ENCODE data around the gene VAV2.

The VAV2 gene

DNA sequence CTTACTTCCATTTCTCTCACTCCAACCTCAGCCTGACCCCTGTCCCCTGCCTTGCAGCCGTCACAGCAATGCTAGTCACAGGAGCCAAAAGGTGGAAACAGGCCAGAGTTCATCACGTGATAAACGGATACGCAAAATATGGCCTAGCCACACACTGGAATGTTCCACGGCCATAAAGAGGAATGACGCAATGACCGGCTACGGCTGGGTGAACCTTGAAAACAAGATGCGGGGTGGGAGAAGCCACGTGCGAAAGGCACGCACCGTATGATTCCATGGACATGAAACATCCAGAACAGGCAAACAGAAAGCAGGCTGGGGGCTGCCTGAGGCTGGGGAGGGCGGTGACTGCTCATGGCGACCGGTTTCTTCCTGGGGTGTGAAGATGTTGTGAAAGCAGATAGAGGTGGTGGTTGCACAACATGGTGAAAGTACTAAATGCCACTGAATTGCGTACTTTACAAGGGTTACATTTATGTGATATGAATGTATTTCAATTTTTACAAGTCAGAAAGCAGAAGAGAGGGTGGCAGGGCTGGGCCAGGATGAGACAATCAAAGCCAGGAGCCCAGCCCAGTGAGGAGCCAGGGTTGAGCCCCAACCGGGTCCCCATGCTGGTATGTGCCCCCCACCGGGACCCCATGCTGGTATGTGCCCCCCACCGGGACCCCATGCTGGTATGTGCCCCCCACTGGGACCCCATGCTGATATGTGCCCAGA lies 136.2 kb downstream of the VAV2 start:
- Histone ChIP-seq H3K27ac (replicated peaks; ENCODE audit: low read length) (no peak overlapping the region), H3K79me1 (ENCODE audit: low read depth, low read length) (peaks cover 13% of the 10 kb centered on the region)
- no peak for DNase-seq (ENCODE audit: low spot score)

GRCh38 chr9:133855371-133855770 lies 136.8 kb downstream of the VAV2 start:
- no peak overlapping the region for H3K14ac ChIP-seq (ENCODE audit: low read length)
- H4K8ac ChIP-seq (ENCODE audit: low read depth, low read length), result no peak overlapping the region
- H3K36me3 ChIP-seq (replicated peaks in 1 of 2; ENCODE audit: control insufficient read depth in 2 of 2, insufficient read depth in 2 of 2, low read length in 2 of 2), result peaks cover 8 to 42% of the 10 kb centered on the region in 2 donors
- no peak overlapping the region for H2AK5ac ChIP-seq (ENCODE audit: low read depth, low read length)
- peaks cover 5 to 22% of the 10 kb centered on the region in 2 donors for H3K4me1 ChIP-seq (ENCODE audit: control insufficient read depth in 2 of 2, insufficient read depth in 1 of 2, low read depth in 1 of 2, low read length in 2 of 2)
- no peak overlapping the region for H3K4ac ChIP-seq (ENCODE audit: low read length)
- DNase-seq (ENCODE audit: low spot score), result no peak
- peaks cover 13% of the 10 kb centered on the region for H3K79me1 ChIP-seq (ENCODE audit: low read depth, low read length)
- H3K4me2 ChIP-seq (ENCODE audit: insufficient read depth, low read length, poor library complexity, severe bottlenecking), result no peak overlapping the region
- no peak overlapping the region for H3K9ac ChIP-seq (ENCODE audit: low read depth, low read length, poor library complexity)
- no peak overlapping the region for H3K18ac ChIP-seq (ENCODE audit: low read length)
- no peak overlapping the region for H3K27ac ChIP-seq (replicated peaks; ENCODE audit: low read length)
- H2BK120ac ChIP-seq (ENCODE audit: low read depth, low read length), result no peak overlapping the region
- no peak overlapping the region for H3K4me3 ChIP-seq (ENCODE audit: low read length in 2 of 2)
- no peak overlapping the region for H3K23ac ChIP-seq (ENCODE audit: low read depth, low read length, poor library complexity)
- no peak overlapping the region for H2BK5ac ChIP-seq (ENCODE audit: low read length)
- H4K91ac ChIP-seq (ENCODE audit: low read depth, low read length, poor library complexity), result no peak overlapping the region
- no CpG with 5 or more reads among the region's 15 CpGs for WGBS, 2 donors (ENCODE audit: extremely low coverage in 2 of 2, insufficient read length in 2 of 2, insufficient replicate concordance in 1 of 2)
- no peaks in the 10 kb centered on the region for H3K27me3 ChIP-seq (ENCODE audit: control insufficient read depth in 3 of 3, insufficient read depth in 3 of 3, low read depth in 1 of 3, low read length in 3 of 3)
- H2BK15ac ChIP-seq (ENCODE audit: low read length), result no peak overlapping the region
- H2AFZ ChIP-seq (ENCODE audit: low read length), result no peak overlapping the region
- H2BK12ac ChIP-seq (ENCODE audit: low read length), result no peak overlapping the region
- peaks cover 0 to 5% of the 10 kb centered on the region in 2 donors for H3K9me3 ChIP-seq (replicated peaks in 1 of 2; ENCODE audit: control insufficient read depth in 2 of 2, insufficient read depth in 1 of 2, low read depth in 1 of 2, low read length in 2 of 2)

More for the DNA sequence above, 136.2 kb downstream of the VAV2 start:
- Histone ChIP-seq H3K4me3 (ENCODE audit: low read length in 2 of 2) (no peak overlapping the region), H2BK12ac (ENCODE audit: low read length) (no peak overlapping the region), H2BK5ac (ENCODE audit: low read length) (no peak overlapping the region), H3K4me2 (ENCODE audit: insufficient read depth, low read length, poor library complexity, severe bottlenecking) (no peak overlapping the region), H2AFZ (ENCODE audit: low read length) (no peak overlapping the region), H3K14ac (ENCODE audit: low read length) (no peak overlapping the region), H4K91ac (ENCODE audit: low read depth, low read length, poor library complexity) (no peak overlapping the region), H3K9ac (ENCODE audit: low read depth, low read length, poor library complexity) (no peak overlapping the region), H3K4me1 (ENCODE audit: control insufficient read depth in 2 of 2, insufficient read depth in 1 of 2, low read depth in 1 of 2, low read length in 2 of 2) (peaks cover 5 to 22% of the 10 kb centered on the region in 2 donors), H3K4ac (ENCODE audit: low read length) (no peak overlapping the region), H4K8ac (ENCODE audit: low read depth, low read length) (no peak overlapping the region), H3K18ac (ENCODE audit: low read length) (peak overlapping the region; percentile 18), H3K9me3 (replicated peaks in 1 of 2; ENCODE audit: control insufficient read depth in 2 of 2, insufficient read depth in 1 of 2, low read depth in 1 of 2, low read length in 2 of 2) (peaks cover 0 to 5% of the 10 kb centered on the region in 2 donors), H2BK15ac (ENCODE audit: low read length) (no peak overlapping the region), H2AK5ac (ENCODE audit: low read depth, low read length) (peak overlapping the region; percentile 4), H3K36me3 (replicated peaks in 1 of 2; ENCODE audit: control insufficient read depth in 2 of 2, insufficient read depth in 2 of 2, low read length in 2 of 2) (peaks cover 11 to 45% of the 10 kb centered on the region in 2 donors), H3K27me3 (ENCODE audit: control insufficient read depth in 3 of 3, insufficient read depth in 3 of 3, low read depth in 1 of 3, low read length in 3 of 3) (no peaks in the 10 kb centered on the region), H2BK120ac (ENCODE audit: low read depth, low read length) (no peak overlapping the region), H3K23ac (ENCODE audit: low read depth, low read length, poor library complexity) (no peak overlapping the region)
- WGBS, 2 donors (ENCODE audit: extremely low coverage in 2 of 2, insufficient read length in 2 of 2, insufficient replicate concordance in 1 of 2), result no CpG with 5 or more reads among the region's 20 CpGs

- Histone ChIP-seq H3K27ac (replicated peaks; ENCODE audit: low read length) (no peak overlapping the region), H3K4me3 (ENCODE audit: low read length in 2 of 2) (no peak overlapping the region), H2BK120ac (ENCODE audit: low read depth, low read length) (no peak overlapping the region), H3K4me2 (ENCODE audit: insufficient read depth, low read length, poor library complexity, severe bottlenecking) (no peak overlapping the region), H3K23ac (ENCODE audit: low read depth, low read length, poor library complexity) (no peak overlapping the region), H3K4me1 (ENCODE audit: control insufficient read depth in 2 of 2, insufficient read depth in 1 of 2, low read depth in 1 of 2, low read length in 2 of 2) (peaks cover 5 to 22% of the 10 kb centered on the region in 2 donors), H3K9me3 (replicated peaks in 1 of 2; ENCODE audit: control insufficient read depth in 2 of 2, insufficient read depth in 1 of 2, low read depth in 1 of 2, low read length in 2 of 2) (peaks cover 0 to 5% of the 10 kb centered on the region in 2 donors), H4K8ac (ENCODE audit: low read depth, low read length) (no peak overlapping the region), H2BK5ac (ENCODE audit: low read length) (no peak overlapping the region), H4K91ac (ENCODE audit: low read depth, low read length, poor library complexity) (no peak overlapping the region), H3K27me3 (ENCODE audit: control insufficient read depth in 3 of 3, insufficient read depth in 3 of 3, low read depth in 1 of 3, low read length in 3 of 3) (no peaks in the 10 kb centered on the region), H2AK5ac (ENCODE audit: low read depth, low read length) (no peak overlapping the region), H2BK12ac (ENCODE audit: low read length) (no peak overlapping the region), H3K18ac (ENCODE audit: low read length) (no peak overlapping the region), H3K14ac (ENCODE audit: low read length) (no peak overlapping the region), H3K36me3 (replicated peaks in 1 of 2; ENCODE audit: control insufficient read depth in 2 of 2, insufficient read depth in 2 of 2, low read length in 2 of 2) (peaks cover 7 to 38% of the 10 kb centered on the region in 2 donors), H2AFZ (ENCODE audit: low read length) (no peak overlapping the region), H2BK15ac (ENCODE audit: low read length) (no peak overlapping the region), H3K4ac (ENCODE audit: low read length) (no peak overlapping the region), H3K9ac (ENCODE audit: low read depth, low read length, poor library complexity) (no peak overlapping the region), H3K79me1 (ENCODE audit: low read depth, low read length) (peaks cover 16% of the 10 kb centered on the region)
- no CpG with 5 or more reads among the region's 4 CpGs for WGBS, 2 donors (ENCODE audit: extremely low coverage in 2 of 2, insufficient read length in 2 of 2, insufficient replicate concordance in 1 of 2)
- DNase-seq (ENCODE audit: low spot score), result no peak
These were observed 137.4 kb downstream of the VAV2 start for GRCh38 chr9:133854765-133855164.

DNA sequence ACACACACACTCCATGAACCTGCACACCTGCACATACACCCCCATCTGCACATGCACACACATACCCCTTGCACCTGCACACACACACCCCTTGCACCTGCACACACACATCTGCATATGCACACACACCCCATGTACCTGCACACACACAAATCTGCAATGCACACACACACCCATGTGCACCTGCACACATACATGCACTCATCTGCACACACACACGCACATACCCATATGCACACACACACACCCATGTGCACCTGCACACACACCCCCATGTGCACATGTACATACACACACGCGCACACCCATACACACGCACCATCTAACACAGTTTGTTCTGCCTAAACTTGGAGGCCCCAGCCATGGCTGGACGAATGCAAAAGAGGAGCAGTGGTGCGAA lies 138.1 kb downstream of the VAV2 start:
- Histone ChIP-seq H3K27me3 (ENCODE audit: control insufficient read depth in 3 of 3, insufficient read depth in 3 of 3, low read depth in 1 of 3, low read length in 3 of 3) (no peaks in the 10 kb centered on the region), H3K4me2 (ENCODE audit: insufficient read depth, low read length, poor library complexity, severe bottlenecking) (no peak overlapping the region), H4K91ac (ENCODE audit: low read depth, low read length, poor library complexity) (peak overlapping the region; percentile 86), H3K4me3 (ENCODE audit: low read length in 2 of 2) (peak overlapping the region in 1 of 2 donors; percentile 63), H3K4me1 (ENCODE audit: control insufficient read depth in 2 of 2, insufficient read depth in 1 of 2, low read depth in 1 of 2, low read length in 2 of 2) (peaks cover 5 to 22% of the 10 kb centered on the region in 2 donors), H4K8ac (ENCODE audit: low read depth, low read length) (no peak overlapping the region), H3K4ac (ENCODE audit: low read length) (no peak overlapping the region), H3K14ac (ENCODE audit: low read length) (peak overlapping the region; percentile 90), H2AK5ac (ENCODE audit: low read depth, low read length) (no peak overlapping the region), H3K9me3 (replicated peaks in 1 of 2; ENCODE audit: control insufficient read depth in 2 of 2, insufficient read depth in 1 of 2, low read depth in 1 of 2, low read length in 2 of 2) (peaks cover 0 to 5% of the 10 kb centered on the region in 2 donors), H3K23ac (ENCODE audit: low read depth, low read length, poor library complexity) (peak overlapping the region; percentile 83), H2BK15ac (ENCODE audit: low read length) (no peak overlapping the region), H3K18ac (ENCODE audit: low read length) (peak overlapping the region; percentile 66), H2AFZ (ENCODE audit: low read length) (no peak overlapping the region), H2BK12ac (ENCODE audit: low read length) (no peak overlapping the region), H2BK120ac (ENCODE audit: low read depth, low read length) (no peak overlapping the region), H3K36me3 (replicated peaks in 1 of 2; ENCODE audit: control insufficient read depth in 2 of 2, insufficient read depth in 2 of 2, low read length in 2 of 2) (peaks cover 6 to 35% of the 10 kb centered on the region in 2 donors), H3K9ac (ENCODE audit: low read depth, low read length, poor library complexity) (no peak overlapping the region), H3K79me1 (ENCODE audit: low read depth, low read length) (peaks cover 16% of the 10 kb centered on the region), H3K27ac (replicated peaks; ENCODE audit: low read length) (peak overlapping the region; percentile 10), H2BK5ac (ENCODE audit: low read length) (no peak overlapping the region)
- DNase-seq (ENCODE audit: low spot score), result no peak
- WGBS, 2 donors (ENCODE audit: extremely low coverage in 2 of 2, insufficient read length in 2 of 2, insufficient replicate concordance in 1 of 2), result no CpG with 5 or more reads among the region's 6 CpGs

Measured in neuronal stem cell (in vitro differentiated cells).